ENCODE measurements around the gene WASF1.

WASF1 gene

GRCh38 chr6:110179406-110180227, at the start of gene WASF1:
WASF1 (minus strand) TSS chr6:110179670; CDS start chr6:110127601, 52,069 bp downstream.
- peak; percentile 92 for DNase-seq

GRCh38 chr6:110226261-110226660, 46.8 kb upstream of the WASF1 start:
- no peak for DNase-seq

DNA sequence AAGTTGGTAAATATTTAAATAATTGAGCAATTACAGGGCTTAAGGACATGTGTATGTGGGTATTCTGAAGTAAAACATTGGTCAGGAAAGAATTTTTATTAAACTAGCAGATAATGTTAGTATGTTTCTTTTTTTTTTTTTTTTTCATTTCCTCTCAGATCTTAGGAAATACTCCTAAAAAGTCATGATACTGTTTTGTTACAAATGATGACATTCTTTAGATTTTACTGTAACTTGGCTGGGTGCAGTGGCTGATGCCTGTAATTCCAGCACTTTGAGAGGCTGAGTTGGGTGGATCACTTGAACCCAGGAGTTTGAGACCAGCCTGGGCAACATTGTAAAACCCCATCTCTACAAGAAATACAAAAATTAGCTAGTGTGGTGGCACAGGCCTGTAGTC, 42.3 kb upstream of the WASF1 start:
- no peak for DNase-seq

DNA sequence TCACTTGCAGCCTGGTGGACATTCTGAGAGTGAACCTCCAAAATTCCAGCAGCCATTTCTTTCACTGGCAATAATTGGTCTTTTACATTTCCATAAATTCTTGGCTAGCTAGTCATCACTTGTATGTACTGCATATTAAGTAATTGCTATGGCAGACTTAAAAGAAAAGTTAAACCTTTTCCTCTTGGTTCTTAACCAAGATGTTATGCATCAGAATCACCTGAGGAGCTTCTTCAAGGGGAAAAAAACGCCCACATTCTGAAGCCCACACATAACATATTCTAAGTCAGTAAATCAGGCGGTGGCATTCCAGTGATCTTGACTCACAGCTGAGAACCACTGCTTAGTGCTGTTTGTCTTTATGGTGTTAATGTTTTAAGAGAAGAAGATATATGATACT, 37.8 kb upstream of the WASF1 start:
- no peak for DNase-seq

DNA sequence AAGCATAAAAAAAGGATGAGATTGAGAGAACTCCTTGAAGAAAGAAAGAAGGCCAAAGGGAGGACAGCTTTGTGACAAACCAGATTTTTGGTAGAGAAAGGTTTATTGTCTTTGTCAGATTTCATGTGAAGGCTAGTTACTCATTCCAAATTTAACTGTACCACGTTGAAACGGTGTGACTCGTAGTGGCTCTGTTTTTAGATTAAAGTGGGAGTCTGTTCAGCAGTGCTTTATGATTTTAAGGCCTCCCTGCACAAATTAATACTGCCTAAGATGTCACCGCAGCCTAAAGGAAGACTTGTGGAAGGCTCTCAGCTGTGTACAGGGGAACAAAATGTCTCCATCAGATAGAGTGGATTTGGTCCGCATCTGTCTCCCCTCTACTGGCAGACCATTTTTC, 36.7 kb upstream of the WASF1 start:
- no peak for DNase-seq

- DNase-seq, result no peak
Measured at GRCh38 chr6:110214338-110214737, 34.9 kb upstream of the WASF1 start.

DNA sequence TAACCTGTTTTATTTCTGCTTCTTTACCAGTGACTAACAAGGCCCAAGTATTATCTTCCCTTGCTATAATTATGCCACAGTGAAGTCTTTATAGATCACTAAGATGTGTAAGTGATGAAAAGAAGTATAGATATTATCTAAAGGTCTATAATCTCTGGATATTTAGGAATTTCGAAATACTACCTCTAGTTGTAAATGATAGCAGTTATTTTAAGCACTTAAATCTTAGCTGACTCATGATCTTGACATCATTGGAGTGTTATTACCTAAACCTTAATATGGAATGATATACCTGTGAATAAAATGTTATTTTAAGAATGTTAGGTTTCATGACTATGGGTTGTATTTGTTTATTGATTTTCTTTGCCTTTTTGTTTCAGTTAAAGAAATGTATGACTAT, 32.3 kb upstream of the WASF1 start:
- DNase-seq, result no peak

- no peak for DNase-seq
Measured at GRCh38 chr6:110207652-110208051, 28.2 kb upstream of the WASF1 start.

DNA sequence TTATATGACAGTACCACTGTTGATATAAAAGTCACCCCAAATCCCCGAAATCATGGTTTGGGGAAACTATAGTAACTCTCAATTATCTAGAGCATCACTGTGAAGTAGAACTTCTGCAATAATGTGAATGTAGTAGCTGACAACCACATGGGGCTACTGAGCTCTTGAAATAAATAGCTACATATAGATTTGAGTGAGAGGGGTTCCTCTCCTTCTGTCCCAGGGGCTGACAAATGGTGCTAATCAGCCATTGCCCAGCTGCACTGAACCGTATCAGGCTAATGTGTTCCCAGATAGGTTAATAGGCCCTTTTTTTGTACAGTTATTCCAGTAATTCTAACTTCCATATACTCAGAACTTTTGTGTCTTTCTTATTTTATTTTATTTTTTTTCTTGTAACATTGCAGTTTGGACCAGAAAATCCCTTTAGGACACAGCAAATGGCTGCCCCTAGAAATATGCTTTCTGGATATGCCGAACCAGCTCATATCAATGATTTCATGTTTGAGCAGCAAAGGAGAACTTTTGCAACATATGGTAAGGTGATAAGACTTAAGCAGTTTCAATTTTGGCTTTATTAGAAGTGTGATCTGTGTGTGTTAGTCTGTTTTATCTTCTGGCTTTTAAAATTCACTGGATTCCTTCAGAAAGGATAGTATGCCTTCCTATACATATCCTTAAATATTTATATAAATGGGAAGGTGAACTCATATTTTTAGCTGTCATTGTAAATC, 21.8 kb upstream of the WASF1 start:
- DNase-seq, result no peak

- no peak for DNase-seq
Measured at GRCh38 chr6:110198561-110198960, 19.1 kb upstream of the WASF1 start.

DNA sequence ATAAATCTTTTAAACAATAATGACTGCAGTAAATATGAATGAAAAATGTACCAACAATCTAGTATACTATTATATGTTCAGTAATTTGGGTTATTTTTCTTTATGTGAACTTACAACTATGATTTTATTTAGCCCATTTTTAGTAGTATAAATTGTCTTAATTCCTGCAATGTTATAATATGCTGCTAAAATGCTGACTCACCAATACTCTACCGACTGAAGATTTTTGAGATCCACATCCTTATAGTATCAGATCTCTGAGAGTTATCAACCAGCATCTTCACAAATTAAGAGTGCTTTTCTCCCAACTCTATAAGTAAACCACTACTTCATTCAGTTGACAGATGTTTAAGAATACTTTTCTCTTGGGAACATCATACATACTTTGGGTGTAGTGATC, 17.4 kb upstream of the WASF1 start:
- no peak for DNase-seq

DNA sequence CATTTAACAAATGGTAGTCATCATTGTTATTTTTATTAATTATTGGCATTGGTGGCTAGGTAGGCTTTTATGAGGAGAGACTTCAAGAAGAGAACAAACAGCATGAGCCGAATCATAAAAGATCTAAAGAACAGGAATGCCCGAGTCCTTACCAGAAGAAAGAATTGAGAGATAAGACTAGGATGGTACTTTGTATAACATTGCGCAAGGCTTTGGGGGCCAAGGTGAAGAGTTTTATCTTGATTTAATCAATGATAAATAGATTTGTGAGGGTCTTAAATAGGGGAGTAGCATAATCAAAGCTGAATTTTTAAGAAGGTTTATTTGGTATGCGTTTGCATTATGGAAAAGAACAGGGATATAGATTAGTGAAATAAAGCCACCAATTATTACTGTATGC, 16.2 kb upstream of the WASF1 start:
- no peak for DNase-seq

- DNase-seq, result no peak
Measured at GRCh38 chr6:110191477-110191876, 12.0 kb upstream of the WASF1 start.

- no peak for DNase-seq
Measured at GRCh38 chr6:110190726-110191125, 11.3 kb upstream of the WASF1 start.

DNA sequence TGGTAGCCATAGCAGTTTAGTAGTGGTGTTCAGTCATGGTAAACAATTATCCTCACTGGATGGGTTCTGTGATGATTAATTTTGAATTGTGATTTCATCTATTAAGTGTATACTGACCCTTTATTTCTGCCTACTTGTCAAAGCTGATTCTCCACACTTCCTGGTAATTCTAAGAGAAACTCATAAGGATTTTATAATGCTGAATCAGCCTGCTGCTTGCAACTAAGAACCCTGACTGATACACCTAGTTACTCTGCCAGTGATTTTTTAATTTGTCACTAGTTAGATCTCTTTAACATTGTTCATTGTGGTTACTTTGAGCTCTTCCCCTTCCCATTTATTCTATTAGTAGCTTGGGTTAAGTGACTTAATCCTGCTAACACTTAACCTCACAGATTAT, 9.3 kb upstream of the WASF1 start:
- no peak for DNase-seq

GRCh38 chr6:110185879-110186278, 6.4 kb upstream of the WASF1 start:
- no peak for DNase-seq

GRCh38 chr6:110183292-110183885, 3.9 kb upstream of the WASF1 start:
- DNase-seq, result no peak

GRCh38 chr6:110181131-110182030, 1.9 kb upstream of the WASF1 start:
- DNase-seq, result no peak

DNA sequence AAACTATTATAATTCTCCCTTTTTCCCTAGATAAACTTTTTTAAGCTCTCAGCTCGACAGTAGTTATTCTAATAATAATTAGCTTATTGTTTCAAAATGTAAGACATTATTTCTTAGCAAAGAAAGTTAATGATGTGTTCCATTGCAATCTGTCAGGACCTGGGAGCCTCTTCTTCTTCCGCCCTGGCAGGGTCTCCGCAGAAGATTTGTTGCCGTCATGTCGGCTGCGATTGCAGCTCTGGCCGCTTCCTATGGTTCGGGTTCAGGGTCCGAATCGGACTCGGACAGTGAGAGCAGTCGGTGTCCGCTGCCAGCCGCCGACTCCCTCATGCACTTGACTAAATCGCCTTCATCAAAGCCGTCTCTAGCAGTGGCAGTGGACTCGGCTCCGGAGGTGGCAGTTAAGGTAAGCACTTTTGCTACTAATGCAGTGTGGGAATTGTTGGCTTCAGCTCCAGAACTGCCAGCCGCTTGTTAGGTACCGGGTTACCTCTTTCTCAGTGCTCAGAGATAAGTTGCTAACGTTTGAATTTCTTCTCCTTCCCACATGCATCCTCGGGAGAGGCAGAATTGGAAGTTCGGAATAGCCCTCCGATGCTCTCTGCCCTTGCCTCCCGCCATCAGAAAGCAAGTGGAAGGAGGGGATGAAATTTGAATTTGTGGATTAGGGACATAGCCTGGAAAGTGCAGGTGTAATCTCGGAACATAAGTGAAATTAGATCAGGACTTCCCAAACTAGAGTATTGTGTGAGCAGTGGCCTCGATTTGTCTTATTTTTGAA, 948 bp upstream of the WASF1 start, which contains the start of gene CDC40:
Gene CDC40 (plus strand): TSS at position 200 of the 781 bp plus-strand sequence. CDS start 18 bp downstream, at position 218.
- DNase-seq, result peak; percentile 72

GRCh38 chr6:110178626-110179405, 654 bp downstream of the WASF1 start:
- DNase-seq, result peak; percentile 75

- no peak for DNase-seq
Measured at GRCh38 chr6:110173506-110174132, 5.9 kb downstream of the WASF1 start.
